ENCODE results near the gene SH3RF2. TPM values are rescaled to one million over a fixed set of nuclear protein-coding genes. Genes with fewer than 3 reads are reported as not detected.

Gene SH3RF2, protein sequence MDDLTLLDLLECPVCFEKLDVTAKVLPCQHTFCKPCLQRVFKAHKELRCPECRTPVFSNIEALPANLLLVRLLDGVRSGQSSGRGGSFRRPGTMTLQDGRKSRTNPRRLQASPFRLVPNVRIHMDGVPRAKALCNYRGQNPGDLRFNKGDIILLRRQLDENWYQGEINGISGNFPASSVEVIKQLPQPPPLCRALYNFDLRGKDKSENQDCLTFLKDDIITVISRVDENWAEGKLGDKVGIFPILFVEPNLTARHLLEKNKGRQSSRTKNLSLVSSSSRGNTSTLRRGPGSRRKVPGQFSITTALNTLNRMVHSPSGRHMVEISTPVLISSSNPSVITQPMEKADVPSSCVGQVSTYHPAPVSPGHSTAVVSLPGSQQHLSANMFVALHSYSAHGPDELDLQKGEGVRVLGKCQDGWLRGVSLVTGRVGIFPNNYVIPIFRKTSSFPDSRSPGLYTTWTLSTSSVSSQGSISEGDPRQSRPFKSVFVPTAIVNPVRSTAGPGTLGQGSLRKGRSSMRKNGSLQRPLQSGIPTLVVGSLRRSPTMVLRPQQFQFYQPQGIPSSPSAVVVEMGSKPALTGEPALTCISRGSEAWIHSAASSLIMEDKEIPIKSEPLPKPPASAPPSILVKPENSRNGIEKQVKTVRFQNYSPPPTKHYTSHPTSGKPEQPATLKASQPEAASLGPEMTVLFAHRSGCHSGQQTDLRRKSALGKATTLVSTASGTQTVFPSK
- 1.6 and 13.1 TPM in 2 replicates for total RNA-seq

DNA sequence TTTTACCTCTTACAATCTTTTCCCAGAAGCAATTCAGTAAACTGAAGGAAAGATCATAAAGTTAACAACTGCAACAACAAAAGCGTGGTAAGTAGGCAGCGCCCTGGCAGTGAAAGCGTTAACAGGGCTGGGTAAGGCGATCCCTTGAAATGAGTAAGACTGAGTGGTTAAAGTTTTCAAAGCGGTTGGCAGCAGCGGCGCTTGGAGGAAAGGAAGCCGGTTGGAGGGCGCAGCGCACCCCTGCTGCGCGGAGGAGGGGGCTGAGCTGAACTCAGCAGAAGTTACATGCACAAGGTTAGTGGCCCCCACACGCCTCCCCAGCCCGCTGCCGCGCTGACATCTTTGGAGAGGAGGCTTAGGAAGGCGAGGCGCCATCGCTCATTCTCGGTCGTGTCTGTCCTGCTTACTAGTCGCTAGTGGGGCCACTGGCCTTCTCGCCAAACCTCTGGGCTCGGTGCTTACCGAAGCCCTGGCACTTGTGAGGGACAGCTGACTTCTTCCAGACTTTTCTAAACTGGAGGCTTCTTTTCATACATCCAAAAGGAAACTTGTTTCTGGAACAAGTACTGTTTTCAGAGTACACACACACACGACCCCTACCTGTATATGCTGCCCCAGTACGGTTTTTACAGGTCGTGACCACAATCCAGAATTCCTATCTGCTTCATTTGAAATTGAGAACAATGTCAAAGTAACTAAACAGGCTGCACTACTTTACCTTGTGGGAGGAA lies at the start of gene SH3RF2:
SH3RF2 (plus strand) TSS at position 178 of the 731 bp plus-strand sequence. CDS start 1,351 bp downstream, outside the sequence.

DNA sequence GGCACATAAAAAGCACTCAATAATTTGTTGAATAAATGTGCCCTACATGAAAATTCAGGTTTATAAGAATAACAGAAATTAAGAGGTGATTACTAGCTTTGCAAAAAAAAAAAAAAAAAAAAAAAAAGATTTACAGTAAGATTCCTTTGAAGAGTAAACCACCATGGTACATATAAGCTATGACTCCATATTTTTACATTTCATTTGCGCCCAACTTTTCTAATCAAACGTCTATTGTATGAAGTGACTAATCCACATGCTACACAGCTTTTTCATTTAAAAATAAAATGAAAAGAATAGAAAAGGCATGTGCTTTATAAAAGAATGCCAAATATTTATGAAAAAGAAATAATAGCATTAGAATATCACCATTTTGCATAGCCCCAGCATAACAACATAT lies 169.1 kb downstream of the SH3RF2 start, which contains the start of gene PLAC8L1:
PLAC8L1 (minus strand) TSS at position 101 of the 400 bp plus-strand sequence. CDS start 1,266 bp downstream, outside the sequence.

Other genes with a start within 250 kb of the SH3RF2 start
- 26.0 and 38.3 TPM in 2 replicates for gene PRELID2, start 101.2 kb upstream of the SH3RF2 start, total RNA-seq
- gene GRXCR2, start 63.6 kb upstream of the SH3RF2 start, total RNA-seq = not detected in 2 replicates
- 0.20 and 0.52 TPM in 2 replicates for gene PLAC8L1, start 169.0 kb downstream of the SH3RF2 start, total RNA-seq
- gene LARS1, start 246.1 kb downstream of the SH3RF2 start, total RNA-seq = 124 and 159 TPM in 2 replicates